GM12864 (cell line): ENCODE data around the gene SLC7A5.
"Not testable (repeated sequence)": the region's sequence is repeated elsewhere in the genome, so short reads cannot be mapped to it uniquely, and the experiment has no call there.

ENCODE experiments used
- DNase-seq: peaks from one replicate; pipeline ENCODE4 v3.0.0-alpha.2; 2011; ENCODE audit warnings: low read depth
- H3K4me3 ChIP-seq: 2 replicates; pipeline ENCODE4 v1.5.1; 2011; ENCODE audit warnings: mild to moderate bottlenecking, low read depth, low read length, control low read depth
- TF ChIP-seq, protein P1 (sequence below): IDR thresholded peaks from 2 replicates; pipeline ENCODE4 v1.5.1; 2011; ENCODE audit warnings: low read depth, mild to moderate bottlenecking, moderate library complexity, low read length, control low read depth, inconsistent platforms; ENCODE audit errors: missing control alignments

SLC7A5 gene

DNA sequence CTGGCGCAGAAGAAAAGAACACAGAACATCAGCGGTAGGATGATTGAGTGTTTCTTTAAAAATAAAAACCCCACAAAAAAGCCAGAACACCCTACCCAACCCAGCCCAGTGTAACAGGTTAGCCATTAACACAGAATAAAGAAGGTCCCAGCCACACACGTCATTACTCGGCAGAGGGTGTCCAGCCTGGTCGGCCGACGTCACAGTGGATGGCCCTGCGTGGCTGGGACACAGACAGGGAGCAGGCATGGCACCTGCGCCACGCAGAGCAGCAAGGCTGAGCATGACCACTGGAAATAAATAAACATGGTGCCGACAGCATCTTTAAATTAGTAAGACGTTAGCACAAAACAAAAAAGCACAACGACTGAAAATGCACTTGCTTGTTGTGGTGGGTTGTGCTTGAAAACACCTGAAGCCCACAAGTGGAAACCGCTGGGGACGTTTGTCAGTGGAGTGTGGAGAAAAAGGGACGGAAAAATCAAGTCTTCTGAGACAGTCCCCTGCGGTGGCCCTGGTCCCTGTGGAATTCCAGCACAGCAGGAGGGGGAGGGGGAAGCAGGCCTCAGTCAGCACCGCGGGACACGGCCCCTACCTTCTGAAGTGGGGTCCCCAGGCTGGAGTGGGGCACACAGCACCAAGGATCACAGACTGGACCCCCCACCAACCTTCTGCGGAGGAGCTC is 39.2 kb downstream of the SLC7A5 start:
- DNase-seq = no peak
- no peak overlapping the region for H3K4me3 ChIP-seq
- TF ChIP-seq, protein P1, sequence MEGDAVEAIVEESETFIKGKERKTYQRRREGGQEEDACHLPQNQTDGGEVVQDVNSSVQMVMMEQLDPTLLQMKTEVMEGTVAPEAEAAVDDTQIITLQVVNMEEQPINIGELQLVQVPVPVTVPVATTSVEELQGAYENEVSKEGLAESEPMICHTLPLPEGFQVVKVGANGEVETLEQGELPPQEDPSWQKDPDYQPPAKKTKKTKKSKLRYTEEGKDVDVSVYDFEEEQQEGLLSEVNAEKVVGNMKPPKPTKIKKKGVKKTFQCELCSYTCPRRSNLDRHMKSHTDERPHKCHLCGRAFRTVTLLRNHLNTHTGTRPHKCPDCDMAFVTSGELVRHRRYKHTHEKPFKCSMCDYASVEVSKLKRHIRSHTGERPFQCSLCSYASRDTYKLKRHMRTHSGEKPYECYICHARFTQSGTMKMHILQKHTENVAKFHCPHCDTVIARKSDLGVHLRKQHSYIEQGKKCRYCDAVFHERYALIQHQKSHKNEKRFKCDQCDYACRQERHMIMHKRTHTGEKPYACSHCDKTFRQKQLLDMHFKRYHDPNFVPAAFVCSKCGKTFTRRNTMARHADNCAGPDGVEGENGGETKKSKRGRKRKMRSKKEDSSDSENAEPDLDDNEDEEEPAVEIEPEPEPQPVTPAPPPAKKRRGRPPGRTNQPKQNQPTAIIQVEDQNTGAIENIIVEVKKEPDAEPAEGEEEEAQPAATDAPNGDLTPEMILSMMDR = no peak

DNA sequence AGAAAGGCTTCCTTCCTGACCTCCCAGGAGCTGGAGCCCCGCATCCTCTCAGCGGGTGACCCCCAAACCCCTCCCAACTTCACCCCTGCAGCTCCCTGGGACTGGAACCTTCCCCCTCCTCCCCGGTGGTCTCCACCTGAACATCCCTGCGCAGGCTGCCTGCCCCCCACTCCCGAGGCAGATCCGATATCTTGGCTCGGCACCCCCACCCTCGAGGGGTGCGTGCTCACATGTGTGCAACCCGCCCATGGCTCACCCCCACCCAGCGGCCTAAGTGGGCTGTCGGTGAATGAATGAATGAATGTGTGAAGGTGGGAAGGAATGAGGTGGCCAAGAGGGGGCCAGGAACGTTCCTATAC is 39.7 kb downstream of the SLC7A5 start:
- no peak overlapping the region for H3K4me3 ChIP-seq
- no peak for DNase-seq
- TF ChIP-seq, protein P1 = no peak

DNA sequence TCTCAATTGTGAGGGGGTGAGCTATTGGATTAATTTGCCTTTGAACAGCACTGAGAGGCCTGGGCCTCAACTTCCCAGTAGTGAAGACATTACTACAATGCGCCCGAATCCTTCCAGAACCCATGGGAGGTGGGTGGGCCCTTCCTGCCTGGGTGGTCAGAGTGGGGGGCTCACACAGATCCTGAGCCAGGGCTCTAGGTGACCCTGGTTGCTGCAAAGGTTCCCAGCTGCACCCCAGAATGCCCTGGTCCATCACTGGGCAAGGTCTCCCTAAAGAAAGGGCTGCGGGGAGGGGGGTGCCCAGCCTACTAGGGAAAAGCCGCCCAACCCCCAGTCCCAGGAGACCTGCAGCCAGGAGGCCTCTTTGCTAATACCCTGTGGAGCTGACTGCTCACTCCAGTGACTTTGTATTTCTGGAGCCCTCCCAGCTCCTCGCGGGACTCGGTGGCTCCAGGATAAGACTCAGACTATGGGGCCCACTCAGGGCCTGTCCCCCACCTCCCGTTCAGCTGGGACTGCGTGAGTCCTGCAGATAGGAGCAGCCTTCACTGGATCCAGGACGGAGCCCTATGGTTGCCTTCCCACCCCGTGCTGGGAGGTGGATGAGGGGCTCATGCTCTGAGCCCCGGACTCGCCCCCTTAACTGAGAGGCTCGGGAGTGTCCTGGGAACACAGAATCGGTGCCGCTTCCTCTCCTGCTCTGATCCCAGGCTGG is 40.2 kb downstream of the SLC7A5 start:
- no peak for DNase-seq
- H3K4me3 ChIP-seq = no peak overlapping the region
- TF ChIP-seq, protein P1 = no peak

DNA sequence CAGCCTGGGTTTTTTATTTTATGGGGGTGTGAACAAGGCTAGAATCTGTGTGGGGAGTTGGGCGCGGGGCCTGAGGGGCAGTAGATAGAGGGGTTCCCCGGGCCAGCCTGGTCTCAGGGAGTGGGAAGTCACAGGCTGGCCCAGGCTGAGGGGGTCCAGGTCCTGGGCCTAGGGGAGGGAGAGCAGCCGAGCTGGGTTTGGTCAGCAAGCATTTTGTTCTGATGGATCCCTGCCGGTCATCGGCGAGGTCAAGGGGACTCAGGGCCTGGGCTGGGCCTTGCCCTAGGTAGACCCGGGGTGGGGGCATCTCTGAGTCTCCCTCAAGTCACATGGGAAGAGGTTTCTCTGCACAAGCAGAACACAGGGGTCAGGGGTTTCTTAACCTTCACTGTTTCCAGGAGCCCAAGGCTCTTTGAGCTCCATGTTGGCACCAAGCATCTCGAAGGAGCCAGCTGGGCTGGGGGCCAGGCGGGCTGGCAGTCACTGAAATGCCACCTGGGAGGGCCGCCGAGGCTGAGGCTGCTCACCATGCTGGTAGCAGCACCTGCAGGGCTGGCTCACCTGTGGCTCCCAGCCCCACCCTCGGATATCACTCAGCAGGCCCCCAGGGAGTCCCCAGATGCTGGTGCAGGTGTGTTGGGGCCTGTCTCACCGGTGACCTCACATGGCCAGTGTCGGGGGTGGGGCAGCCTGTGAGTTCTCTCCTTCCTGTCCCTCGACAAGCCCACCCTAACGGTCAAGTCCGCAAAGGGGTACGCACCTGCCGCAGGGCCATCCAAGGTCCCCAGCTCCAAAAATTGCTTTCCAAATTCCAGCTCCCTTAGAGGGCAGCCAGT is 41.0 kb downstream of the SLC7A5 start:
- TF ChIP-seq, protein P1 = no peak
- no peak overlapping the region for H3K4me3 ChIP-seq
- no peak for DNase-seq

DNA sequence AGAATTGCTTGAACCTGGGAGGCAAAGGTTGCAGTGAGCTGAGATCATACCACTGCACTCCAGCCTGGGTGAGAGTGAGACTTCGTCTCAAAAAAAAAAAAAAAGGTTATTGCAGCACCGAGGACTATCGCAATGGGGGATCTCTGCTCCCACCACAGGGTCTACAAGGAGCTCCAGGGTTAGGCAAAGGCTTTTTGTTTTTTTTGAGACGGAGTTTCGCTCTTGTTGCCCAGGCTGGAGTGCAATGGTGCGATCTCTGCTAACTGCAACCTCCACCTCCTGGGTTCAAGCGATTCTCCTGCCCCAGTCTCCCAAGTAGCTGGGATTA is 41.8 kb downstream of the SLC7A5 start:
- not testable (repeated sequence) for DNase-seq, H3K4me3 ChIP-seq

DNA sequence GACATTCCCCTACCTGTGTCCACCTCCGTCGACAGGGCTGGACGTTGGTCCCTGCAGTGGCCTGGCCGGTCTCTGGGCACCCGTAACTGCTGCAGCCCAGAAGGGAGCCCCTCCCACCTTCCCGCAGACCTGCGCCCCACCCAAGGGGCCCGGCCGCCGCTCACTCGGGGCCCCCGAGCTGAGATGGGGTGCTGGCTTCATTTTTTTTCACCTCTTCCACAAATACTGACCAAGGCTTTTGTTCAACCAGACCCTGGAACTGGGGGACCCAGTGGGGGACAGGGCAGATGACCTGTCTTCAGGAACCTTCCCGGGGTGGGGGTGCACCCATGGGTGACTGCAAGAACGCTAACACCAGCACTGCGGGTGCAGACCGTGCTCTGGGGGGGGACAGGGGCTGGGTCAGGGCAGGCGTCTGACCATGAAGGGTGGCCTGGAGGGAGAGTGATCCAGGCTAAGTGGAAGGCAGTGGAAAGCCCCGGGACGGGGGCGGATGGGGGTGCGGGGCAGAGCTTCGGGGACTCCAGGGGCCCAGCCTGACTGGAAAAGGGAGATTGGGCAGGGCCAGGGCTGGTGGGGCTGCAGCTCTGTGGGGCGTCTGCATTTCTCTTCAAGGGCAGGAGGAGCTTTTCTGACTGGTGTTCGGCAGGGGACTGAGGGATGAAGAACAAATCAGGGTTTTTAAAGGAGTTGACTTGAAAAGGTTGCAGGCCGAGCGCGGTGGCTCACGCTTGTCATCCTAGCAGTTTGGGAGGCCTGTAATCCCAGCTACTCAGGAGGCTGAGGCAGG is 42.3 kb downstream of the SLC7A5 start:
- no peak for DNase-seq
- TF ChIP-seq, protein P1 = no peak
- no peak overlapping the region for H3K4me3 ChIP-seq

DNA sequence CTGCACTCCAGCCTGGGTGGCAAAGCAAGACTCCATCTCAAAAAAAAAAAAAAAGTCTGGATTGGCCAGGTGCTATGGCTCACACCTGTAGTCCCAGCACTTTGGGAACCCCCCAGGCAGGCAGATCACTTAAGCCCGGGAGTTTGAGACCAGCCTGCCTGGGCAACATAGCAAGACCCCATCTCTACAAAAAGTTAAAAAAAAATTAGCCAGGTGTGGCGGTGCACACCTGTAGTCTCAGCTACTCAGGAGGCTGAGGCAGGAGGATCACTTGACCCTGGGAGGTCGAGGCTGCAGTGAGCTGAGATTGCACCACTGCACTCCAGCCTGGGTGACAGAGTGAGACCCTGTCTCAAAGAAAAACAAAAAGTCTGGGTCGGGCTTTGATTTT is 42.9 kb downstream of the SLC7A5 start:
- not testable (repeated sequence) for DNase-seq, H3K4me3 ChIP-seq

DNA sequence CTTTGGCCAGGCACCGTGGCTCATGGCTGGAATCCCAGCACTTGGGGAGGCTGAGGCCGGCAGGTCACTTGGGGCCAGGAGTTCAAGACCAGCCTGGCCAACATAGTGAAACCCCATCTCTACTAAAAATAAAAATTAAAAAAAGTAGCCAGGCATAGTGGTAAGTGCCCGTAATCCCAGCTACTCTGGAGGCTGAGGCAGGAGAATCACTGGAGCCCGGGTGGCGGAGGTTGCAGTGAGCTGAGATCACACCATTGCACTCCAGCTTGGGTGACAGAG is 43.5 kb downstream of the SLC7A5 start:
- not testable (repeated sequence) for DNase-seq, H3K4me3 ChIP-seq
